Pancreas (tissue), 10 donors: ENCODE results near the gene RAB3IL1. TPM values are rescaled to one million over a fixed set of nuclear protein-coding genes. Genes with fewer than 3 reads are reported as not detected.

Experiments used
- ATAC-seq, 4 donors: fragments of 200-7000 bp; cut with Tn5 transposase; one replicate each; pipeline versions ENCODE4 v1.8.0 to v1.9.1; 2020; ENCODE audit warnings: mild to moderate bottlenecking in 4 of 4, moderate library complexity in 4 of 4
- DNase-seq, 6 donors: peaks; one replicate each; pipeline ENCODE4 v3.0.0-alpha.2; 2020
- FAIRE-seq: peaks from 2 replicates; lab custom pipeline; 2012; peaks lifted over from hg19 to GRCh38; lab: Jason Lieb, UNC
- H3K27ac ChIP-seq, 4 donors: fragments of 200-600 bp; sonication (generic); 1 replicate in 3 of 4; 2 replicates in 1 of 4; pipeline versions ENCODE4 v1.5.0 to v1.8.0; 2020
- H3K27me3 ChIP-seq, 4 donors: fragments of 200-600 bp; one replicate each; pipeline ENCODE4 v1.8.0; 2021
- H3K36me3 ChIP-seq, 3 donors: fragments of 200-600 bp; sonication (generic) in 1 of 3; one replicate each; pipeline versions ENCODE4 v1.5.0 to v1.8.0; 2020 to 2021
- H3K4me1 ChIP-seq, 3 donors: fragments of 200-600 bp; one replicate each; pipeline ENCODE4 v1.8.0; 2021
- H3K4me3 ChIP-seq, 4 donors: fragments of 200-600 bp; sonication (generic) in 2 of 4; one replicate each; pipeline versions ENCODE4 v1.5.0 to v1.8.0; 2020 to 2021
- H3K9me3 ChIP-seq, 4 donors: fragments of 200-600 bp; one replicate each; pipeline ENCODE4 v1.8.0; 2021
- CTCF ChIP-seq, 4 donors: fragments of 200-600 bp; sonication (generic) in 3 of 4; IDR thresholded peaks; one replicate each; pipeline versions ENCODE4 v1.5.0 to v1.8.0; 2021; ENCODE audit warnings: antibody characterized with exemption in 4 of 4
- WGBS, 2 donors: extraction: QIAGEN DNeasy Blood & Tissue Kit; methylation state at CpG; one replicate each; pipeline ENCODE4 v1.1.7; 2013; 5-methylcytosine and 5-hydroxymethylcytosine counted together
- intact Hi-C, 3 donors: fragments of 100-400 bp; cut with DNase I; formaldehyde crosslinking; loops; one replicate each; pipeline versions ENCODE4 v1.11.1 to v1.14.2; 2022
- polyA plus RNA-seq, 2 donors: library from polyadenylated mRNA; stranded (reverse); fragments of 200-250 nt; gene quantifications; one replicate each; pipeline ENCODE4 v1.2.3, GENCODE V29; 2013
- total RNA-seq, 6 donors: library from RNA; stranded (reverse); fragmentation: NEBNext Ultra II Directional in 4 of 6; extraction: Animal tissue kit (Norgen Biotek cat#: 25700) in 4 of 6; gene quantifications; one replicate each; pipeline versions ENCODE4 v1.2.1 to v1.2.4, GENCODE V29; 2021 to 2023
- donor health status: healthy with polysubstance abuse.
- donor health status: DM: no; HTN: no; CAD: no; lungs with moderate emphysema.
- donor health status: DM: no; HTN: no; CAD: no.
- donor health status: control.
- donor health status: control.
- donor health status: Bipolar disorder and iron deficiency.
- donor health status: DM: yes; HTN: yes; CAD: no.
- donor health status: DM: no; HTN: no; CAD: no.
- donor health status: DM: no; HTN: no; CAD: no.
- donor health status: DM: yes; HTN: yes; CAD: no.

Gene RAB3IL1
- total and polyA plus RNA-seq, 8 donors: 1.9 to 5.6 (median 3.2) TPM

GRCh38 chr11:61851900-61852295 is 65.5 kb downstream of the RAB3IL1 start:
- Histone ChIP-seq H3K4me3 (no peak overlapping the region), H3K4me1 (no peaks in the 10 kb centered on the region), H3K27me3 (no peaks in the 10 kb centered on the region), H3K9me3 (no peaks in the 10 kb centered on the region), H3K27ac (no peak overlapping the region), H3K36me3 (no peaks in the 10 kb centered on the region)
- WGBS, 2 donors: 85 to 87% methylated on average over 6 of the region's 6 CpGs
- DNase-seq: no peak
- no peak for FAIRE-seq
- ATAC-seq: no peak
- intact Hi-C loops: no loop called here
- TF ChIP-seq CTCF (IDR thresholded peaks at IDR 0.05): no peak

DNA sequence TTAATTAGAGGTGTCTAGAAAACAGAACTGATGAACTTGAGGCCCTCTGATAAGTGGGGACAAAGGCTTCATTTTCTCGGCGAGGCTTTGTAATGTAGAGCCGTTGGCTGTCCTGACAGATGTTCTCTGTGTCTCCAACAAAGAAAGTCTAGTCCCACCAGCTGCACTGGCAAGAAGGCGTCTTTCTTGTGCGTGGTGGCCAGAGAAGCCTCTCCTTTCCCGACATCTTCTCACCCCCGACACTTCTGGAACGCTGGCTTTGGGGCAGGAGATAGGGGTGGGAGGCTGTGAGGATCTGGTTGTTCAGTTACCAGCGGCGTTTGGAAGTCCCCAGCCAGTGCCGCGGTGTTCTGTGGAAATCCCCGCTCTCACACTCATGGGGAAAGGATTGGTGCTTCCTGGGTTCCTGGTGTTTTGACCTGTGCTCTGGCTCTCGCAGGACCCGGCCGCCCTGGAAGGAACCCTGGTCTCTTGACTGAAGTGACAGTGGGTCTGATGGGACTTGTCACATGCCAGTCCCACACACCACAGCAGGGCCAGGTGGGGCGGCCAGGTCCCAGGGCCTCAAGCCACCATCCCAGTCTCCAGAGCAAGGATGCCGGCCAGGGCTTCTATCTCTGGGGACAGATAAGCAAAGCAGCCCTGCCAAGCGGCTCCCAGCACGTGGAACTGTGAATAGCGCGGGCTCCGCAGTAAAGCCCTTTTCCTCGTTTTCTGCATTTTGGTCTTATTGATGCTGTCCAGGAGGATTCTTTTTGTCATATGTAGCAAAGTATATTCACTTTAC is 66.1 kb downstream of the RAB3IL1 start:
- Histone ChIP-seq H3K27ac (no peak overlapping the region), H3K36me3 (no peaks in the 10 kb centered on the region), H3K27me3 (no peaks in the 10 kb centered on the region), H3K4me3 (no peak overlapping the region), H3K4me1 (no peaks in the 10 kb centered on the region), H3K9me3 (no peaks in the 10 kb centered on the region)
- DNase-seq (peak in 1 of 6 donors; percentile 53), FAIRE-seq (no peak), ATAC-seq (peak in 2 of 4 donors; percentile 25 to 29)
- TF ChIP-seq CTCF (IDR thresholded peaks at IDR 0.05): no peak
- 87% methylated on average over 24 of the region's 24 CpGs for WGBS, 2 donors
- intact Hi-C loops: no loop called here

DNA sequence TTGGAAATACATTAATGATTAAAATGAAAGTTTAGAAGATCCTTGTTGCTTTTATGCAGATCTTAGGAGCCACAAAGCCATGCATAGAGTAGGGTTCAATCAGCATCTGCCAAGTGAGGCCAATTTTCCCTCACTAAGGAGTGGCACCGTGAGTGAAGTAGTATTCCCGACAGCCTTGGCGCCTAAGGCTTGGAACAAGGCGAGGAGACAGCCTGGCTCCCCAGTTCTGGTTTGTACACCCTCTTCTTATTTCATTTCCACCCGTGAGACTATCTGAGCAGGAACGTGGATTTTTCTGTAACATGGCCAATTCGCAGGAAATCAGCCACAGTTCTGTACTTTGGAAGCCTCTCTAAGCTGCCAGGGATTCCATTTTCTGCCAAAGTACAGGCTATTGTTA is 66.7 kb downstream of the RAB3IL1 start:
- ATAC-seq (no peak), FAIRE-seq (no peak)
- no peak overlapping the region for H3K27ac ChIP-seq

GRCh38 chr11:61848631-61849030 is 68.7 kb downstream of the RAB3IL1 start:
- DNase-seq (no peak), FAIRE-seq (no peak)
- WGBS, 2 donors: 85 to 89% methylated on average over 9 of the region's 9 CpGs

More for the DNA sequence above, 66.7 kb downstream of the RAB3IL1 start:
- Histone ChIP-seq H3K4me1 (no peaks in the 10 kb centered on the region), H3K4me3 (no peak overlapping the region), H3K9me3 (no peaks in the 10 kb centered on the region), H3K36me3 (no peaks in the 10 kb centered on the region), H3K27me3 (no peaks in the 10 kb centered on the region)
- no peak for DNase-seq
- 86% methylated on average over 7 of the region's 7 CpGs for WGBS, 2 donors
- intact Hi-C loops: no loop called here
- TF ChIP-seq CTCF (IDR thresholded peaks at IDR 0.05): no peak

More at GRCh38 chr11:61848631-61849030, 68.7 kb downstream of the RAB3IL1 start:
- Histone ChIP-seq H3K4me1 (no peaks in the 10 kb centered on the region), H3K27me3 (no peaks in the 10 kb centered on the region), H3K9me3 (no peaks in the 10 kb centered on the region), H3K36me3 (no peaks in the 10 kb centered on the region), H3K4me3 (no peak overlapping the region), H3K27ac (no peak overlapping the region)
- no peak for TF ChIP-seq CTCF (IDR thresholded peaks at IDR 0.05)
- intact Hi-C loops: no loop called here
- ATAC-seq: no peak
